ENCODE data around the gene STPG3.
"Not testable (repeated sequence)": the region's sequence is repeated elsewhere in the genome, so short reads cannot be mapped to it uniquely, and the experiment has no call there.

The STPG3 gene

GRCh38 chr9:137253717-137254623 is 2.9 kb downstream of the STPG3 start:
- Histone ChIP-seq H3K27ac (ENCODE audit: low read depth, low read length) (peak overlapping the region; percentile 67), H3K27me3 (ENCODE audit: control insufficient read depth in 1 of 2, insufficient read depth in 2 of 2, low read length in 2 of 2) (peaks cover 0 to 6% of the 10 kb centered on the region in 2 donors), H3K4me1 (ENCODE audit: insufficient read depth, low read length) (peaks cover 21% of the 10 kb centered on the region), H3K4me3 (ENCODE audit: low read depth in 1 of 2, low read length in 2 of 2) (peak overlapping the region; percentile 58 to 65), H3K9me3 (ENCODE audit: low read length) (no peaks in the 10 kb centered on the region), H3K36me3 (ENCODE audit: insufficient read depth, low read length) (peaks cover 6% of the 10 kb centered on the region), H3K9ac (ENCODE audit: low read length) (no peak overlapping the region)

DNA sequence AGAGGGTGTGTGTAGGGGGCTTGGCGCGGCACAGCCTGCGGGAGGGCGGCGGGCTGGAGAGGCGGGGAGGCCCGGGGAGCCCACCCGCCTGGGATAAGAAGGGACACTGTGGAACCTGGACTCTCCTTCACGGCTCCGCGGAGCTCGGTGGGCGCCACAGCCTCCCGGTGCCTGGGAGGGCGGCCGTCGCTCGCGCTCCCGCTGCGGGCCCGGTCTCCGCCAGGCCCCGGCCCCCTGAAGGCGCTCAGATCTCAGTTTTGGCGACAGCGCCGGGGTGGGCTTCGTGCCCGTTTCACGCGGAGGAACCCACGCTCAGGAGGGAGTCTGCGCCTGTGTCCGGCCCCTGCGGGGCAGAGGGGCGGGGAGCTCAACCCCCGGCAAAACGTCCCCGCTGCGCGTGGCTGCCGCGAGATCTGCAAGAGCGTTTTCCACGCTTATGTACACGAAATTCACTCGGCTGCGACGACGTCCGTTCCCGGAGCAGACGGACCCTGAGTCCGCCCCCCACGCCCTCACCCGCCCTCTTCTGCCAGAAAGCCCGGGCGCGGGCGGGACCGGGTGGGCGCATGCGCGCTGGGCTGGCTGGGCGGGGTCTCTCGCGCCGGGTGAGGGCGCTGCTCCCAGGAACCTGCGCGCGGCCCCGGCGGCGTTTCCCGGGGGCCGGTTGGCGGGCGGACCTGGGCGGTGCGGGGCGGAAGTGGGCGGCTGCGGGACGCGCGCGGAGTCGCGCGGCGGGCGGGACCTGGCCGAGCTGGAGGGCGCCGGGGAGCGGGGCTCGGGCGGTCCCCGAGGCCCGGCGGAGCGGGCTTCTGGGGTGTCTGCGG is 3.8 kb downstream of the STPG3 start, which contains the start of gene NELFB:
Gene NELFB, plus strand, starts transcription at position 704 of the 824 bp plus-strand sequence.
- peak within 1 kb of the TSS; percentile 44 for H3K9ac ChIP-seq (ENCODE audit: low read length)
- H3K36me3 ChIP-seq (ENCODE audit: insufficient read depth, low read length), result peaks cover 9% of the 10 kb centered on the region
- H3K4me1 ChIP-seq (ENCODE audit: insufficient read depth, low read length), result peaks cover 21% of the 10 kb centered on the region
- no peaks in the 10 kb centered on the region for H3K9me3 ChIP-seq (ENCODE audit: low read length)
- peaks cover 0 to 6% of the 10 kb centered on the region in 2 donors for H3K27me3 ChIP-seq (ENCODE audit: control insufficient read depth in 1 of 2, insufficient read depth in 2 of 2, low read length in 2 of 2)
- H3K27ac ChIP-seq (ENCODE audit: low read depth, low read length), result peak within 1 kb of the TSS; percentile 74
- peak within 1 kb of the TSS; percentile 88 to 99 for H3K4me3 ChIP-seq (ENCODE audit: low read depth in 1 of 2, low read length in 2 of 2)

GRCh38 chr9:137255448-137256114 is 4.5 kb downstream of the STPG3 start:
- H3K36me3 ChIP-seq (ENCODE audit: insufficient read depth, low read length), result peaks cover 9% of the 10 kb centered on the region
- peak overlapping the region; percentile 88 to 99 for H3K4me3 ChIP-seq (ENCODE audit: low read depth in 1 of 2, low read length in 2 of 2)
- peak overlapping the region; percentile 44 for H3K9ac ChIP-seq (ENCODE audit: low read length)
- H3K27ac ChIP-seq (ENCODE audit: low read depth, low read length), result peak overlapping the region; percentile 74
- H3K4me1 ChIP-seq (ENCODE audit: insufficient read depth, low read length), result peaks cover 21% of the 10 kb centered on the region
- H3K9me3 ChIP-seq (ENCODE audit: low read length), result no peaks in the 10 kb centered on the region
- H3K27me3 ChIP-seq (ENCODE audit: control insufficient read depth in 1 of 2, insufficient read depth in 2 of 2, low read length in 2 of 2), result peaks cover 0 to 6% of the 10 kb centered on the region in 2 donors

DNA sequence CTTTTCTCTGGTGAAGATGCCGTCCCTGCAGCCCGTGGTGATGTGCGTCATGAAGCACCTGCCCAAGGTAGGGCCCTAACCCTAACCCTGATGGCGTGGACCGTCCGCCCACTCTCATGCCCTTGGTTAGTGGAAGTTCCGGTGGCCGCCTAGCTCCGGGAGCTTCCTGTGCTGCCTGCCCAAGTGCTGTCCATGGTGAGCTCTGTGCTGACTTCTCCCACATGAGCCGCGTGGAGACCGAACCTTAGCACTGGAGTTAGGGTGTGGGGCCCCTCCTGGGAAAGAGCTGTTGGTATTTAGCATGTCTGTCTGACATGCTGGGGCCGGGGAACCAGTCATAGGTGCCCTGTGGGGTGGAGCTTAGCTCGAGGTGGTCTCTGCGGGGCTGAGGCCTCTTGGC is 5.3 kb downstream of the STPG3 start:
- H3K4me1 ChIP-seq (ENCODE audit: insufficient read depth, low read length), result peaks cover 21% of the 10 kb centered on the region
- no peaks in the 10 kb centered on the region for H3K9me3 ChIP-seq (ENCODE audit: low read length)
- H3K36me3 ChIP-seq (ENCODE audit: insufficient read depth, low read length), result peaks cover 9% of the 10 kb centered on the region
- no peaks in the 10 kb centered on the region for H3K27me3 ChIP-seq (ENCODE audit: control insufficient read depth in 1 of 2, insufficient read depth in 2 of 2, low read length in 2 of 2)
- no peak overlapping the region for H3K9ac ChIP-seq (ENCODE audit: low read length)
- no peak overlapping the region for H3K27ac ChIP-seq (ENCODE audit: low read depth, low read length)
- H3K4me3 ChIP-seq (ENCODE audit: low read depth in 1 of 2, low read length in 2 of 2), result peak overlapping the region; percentile 88 to 99

DNA sequence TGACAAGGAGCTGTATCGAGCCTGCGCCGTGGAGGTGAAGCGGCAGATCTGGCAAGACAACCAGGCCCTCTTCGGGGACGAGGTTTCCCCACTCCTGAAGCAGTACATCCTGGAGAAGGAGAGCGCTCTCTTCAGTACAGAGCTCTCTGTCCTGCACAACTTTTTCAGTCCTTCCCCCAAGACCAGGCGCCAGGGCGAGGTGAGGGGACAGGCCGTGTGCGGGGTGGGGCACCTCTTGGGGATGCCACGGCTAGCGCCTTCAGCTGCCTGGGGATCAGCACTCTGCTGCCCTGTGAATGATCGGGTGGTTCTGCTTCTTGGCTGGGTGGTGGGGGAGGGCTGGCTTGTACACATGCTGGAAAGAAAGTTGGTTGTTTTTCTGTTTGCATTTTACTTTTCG is 5.8 kb downstream of the STPG3 start:
- Histone ChIP-seq H3K9me3 (ENCODE audit: low read length) (no peaks in the 10 kb centered on the region), H3K36me3 (ENCODE audit: insufficient read depth, low read length) (peaks cover 9% of the 10 kb centered on the region), H3K4me1 (ENCODE audit: insufficient read depth, low read length) (peaks cover 21% of the 10 kb centered on the region), H3K27me3 (ENCODE audit: control insufficient read depth in 1 of 2, insufficient read depth in 2 of 2, low read length in 2 of 2) (no peaks in the 10 kb centered on the region), H3K27ac (ENCODE audit: low read depth, low read length) (no peak overlapping the region), H3K4me3 (ENCODE audit: low read depth in 1 of 2, low read length in 2 of 2) (no peak overlapping the region), H3K9ac (ENCODE audit: low read length) (no peak overlapping the region)

DNA sequence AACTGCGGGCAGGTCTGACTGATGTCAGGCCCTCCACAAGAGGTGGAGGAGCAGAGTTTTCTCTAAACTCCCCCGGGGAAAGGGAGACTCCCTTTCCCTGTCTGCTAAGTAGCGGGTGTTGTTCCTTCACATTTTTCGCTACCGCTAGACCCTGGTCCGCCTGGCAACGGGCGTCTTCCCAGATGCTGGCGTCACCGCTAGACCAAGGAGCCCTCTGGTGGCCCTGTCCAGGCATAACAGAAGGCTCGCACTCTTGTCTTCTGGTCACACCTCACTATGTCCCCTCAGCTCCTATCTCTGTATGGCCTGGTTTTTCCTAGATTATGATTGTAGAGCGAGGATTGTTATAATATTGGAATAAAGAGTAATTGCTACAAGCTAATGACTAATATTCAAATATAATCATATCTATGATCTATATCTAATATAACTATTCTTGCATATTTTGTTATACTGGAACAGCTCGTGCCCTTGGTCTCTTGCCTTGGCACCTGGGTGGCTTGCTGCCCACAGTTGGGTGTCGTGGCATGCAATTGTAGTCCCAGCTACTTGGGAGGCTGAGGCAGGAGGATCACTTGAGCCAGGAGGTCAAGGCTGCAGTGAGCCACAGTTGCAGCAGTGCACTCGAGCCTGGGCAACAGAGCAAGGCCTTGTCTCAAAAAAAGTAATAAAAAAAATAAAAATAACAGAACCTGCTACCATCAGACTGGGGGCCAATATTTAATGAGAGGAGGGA is 11.3 kb downstream of the STPG3 start:
- H3K36me3 ChIP-seq (ENCODE audit: insufficient read depth, low read length), result peaks cover 32% of the 10 kb centered on the region
- not testable (repeated sequence) for H3K9ac ChIP-seq (ENCODE audit: low read length); H3K27ac ChIP-seq (ENCODE audit: low read depth, low read length); H3K4me1 ChIP-seq (ENCODE audit: insufficient read depth, low read length); H3K9me3 ChIP-seq (ENCODE audit: low read length); H3K4me3 ChIP-seq (ENCODE audit: low read depth in 1 of 2, low read length in 2 of 2); H3K27me3 ChIP-seq (ENCODE audit: control insufficient read depth in 1 of 2, insufficient read depth in 2 of 2, low read length in 2 of 2)

DNA sequence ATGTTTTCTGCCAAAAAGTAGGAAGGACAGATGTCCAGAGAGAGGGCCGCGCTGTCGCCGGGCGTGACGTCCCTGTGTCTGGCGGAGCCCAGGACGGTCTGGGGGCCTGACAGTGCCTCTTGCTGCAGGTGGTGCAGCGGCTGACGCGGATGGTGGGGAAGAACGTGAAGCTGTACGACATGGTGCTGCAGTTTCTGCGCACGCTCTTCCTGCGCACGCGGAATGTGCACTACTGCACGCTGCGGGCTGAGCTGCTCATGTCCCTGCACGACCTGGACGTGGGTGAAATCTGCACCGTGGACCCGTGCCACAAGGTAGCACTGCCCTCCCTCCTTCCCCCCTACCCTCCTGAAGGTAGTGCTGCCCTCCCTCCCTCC is 11.8 kb downstream of the STPG3 start:
- Histone ChIP-seq H3K4me1 (ENCODE audit: insufficient read depth, low read length) (no peaks in the 10 kb centered on the region), H3K9ac (ENCODE audit: low read length) (no peak overlapping the region), H3K9me3 (ENCODE audit: low read length) (no peaks in the 10 kb centered on the region), H3K4me3 (ENCODE audit: low read depth in 1 of 2, low read length in 2 of 2) (no peak overlapping the region), H3K27ac (ENCODE audit: low read depth, low read length) (no peak overlapping the region), H3K27me3 (ENCODE audit: control insufficient read depth in 1 of 2, insufficient read depth in 2 of 2, low read length in 2 of 2) (no peaks in the 10 kb centered on the region), H3K36me3 (ENCODE audit: insufficient read depth, low read length) (peaks cover 36% of the 10 kb centered on the region)

GRCh38 chr9:137263506-137263905 is 12.4 kb downstream of the STPG3 start:
- Histone ChIP-seq H3K4me3 (ENCODE audit: low read depth in 1 of 2, low read length in 2 of 2) (no peak overlapping the region), H3K27ac (ENCODE audit: low read depth, low read length) (no peak overlapping the region), H3K36me3 (ENCODE audit: insufficient read depth, low read length) (peaks cover 40% of the 10 kb centered on the region), H3K9ac (ENCODE audit: low read length) (no peak overlapping the region), H3K27me3 (ENCODE audit: control insufficient read depth in 1 of 2, insufficient read depth in 2 of 2, low read length in 2 of 2) (no peaks in the 10 kb centered on the region), H3K9me3 (ENCODE audit: low read length) (no peaks in the 10 kb centered on the region), H3K4me1 (ENCODE audit: insufficient read depth, low read length) (peaks cover under 1% of the 10 kb centered on the region)

- Histone ChIP-seq H3K9me3 (ENCODE audit: low read length) (no peaks in the 10 kb centered on the region), H3K27ac (ENCODE audit: low read depth, low read length) (no peak overlapping the region), H3K4me3 (ENCODE audit: low read depth in 1 of 2, low read length in 2 of 2) (no peak overlapping the region), H3K9ac (ENCODE audit: low read length) (no peak overlapping the region), H3K27me3 (ENCODE audit: control insufficient read depth in 1 of 2, insufficient read depth in 2 of 2, low read length in 2 of 2) (no peaks in the 10 kb centered on the region), H3K36me3 (ENCODE audit: insufficient read depth, low read length) (peaks cover 40% of the 10 kb centered on the region), H3K4me1 (ENCODE audit: insufficient read depth, low read length) (peaks cover 6% of the 10 kb centered on the region)
Measured at GRCh38 chr9:137264067-137264466, 13.0 kb downstream of the STPG3 start.

GRCh38 chr9:137265496-137266161 is 14.5 kb downstream of the STPG3 start:
- H3K27ac ChIP-seq (ENCODE audit: low read depth, low read length), result no peak overlapping the region
- no peaks in the 10 kb centered on the region for H3K27me3 ChIP-seq (ENCODE audit: control insufficient read depth in 1 of 2, insufficient read depth in 2 of 2, low read length in 2 of 2)
- peaks cover 11% of the 10 kb centered on the region for H3K4me1 ChIP-seq (ENCODE audit: insufficient read depth, low read length)
- H3K9me3 ChIP-seq (ENCODE audit: low read length), result no peaks in the 10 kb centered on the region
- peaks cover 45% of the 10 kb centered on the region for H3K36me3 ChIP-seq (ENCODE audit: insufficient read depth, low read length)
- H3K4me3 ChIP-seq (ENCODE audit: low read depth in 1 of 2, low read length in 2 of 2), result no peak overlapping the region
- H3K9ac ChIP-seq (ENCODE audit: low read length), result no peak overlapping the region

Measured in muscle layer of colon (tissue), 2 donors.